PFSK-1 (cell line): ENCODE data around the gene NDRG2.

ENCODE experiments used
- FOXP2 ChIP-seq: optimal IDR thresholded peaks from 2 replicates; pipeline ENCODE3; 2011; ENCODE audit warnings: borderline replicate concordance, control low read depth, inconsistent platforms; ENCODE audit not compliant: insufficient read depth; ENCODE audit errors: extremely low read length, extremely low read depth
- POLR2AphosphoS5 ChIP-seq: IDR thresholded peaks from 2 replicates; pipeline ENCODE4 v1.6.1; 2012; ENCODE audit warnings: low read depth, mild to moderate bottlenecking, control low read depth, low read length, moderate library complexity
- SIN3A ChIP-seq: IDR thresholded peaks from 2 replicates; pipeline ENCODE4 v1.6.1; 2012; ENCODE audit warnings: mild to moderate bottlenecking, low read length, moderate library complexity, borderline replicate concordance; ENCODE audit not compliant: insufficient read depth
- TAF1 ChIP-seq: IDR thresholded peaks from 2 replicates; pipeline ENCODE4 v1.6.1; 2012; ENCODE audit warnings: low read length, control low read depth, borderline replicate concordance; ENCODE audit not compliant: insufficient read depth
- TF ChIP-seq, protein P1 (sequence below), 2 experiments: IDR thresholded peaks; 2 replicates each; pipeline versions ENCODE4 v1.6.1 to v1.8.0; 2011 to 2012; ENCODE audit warnings: low read depth in 2 of 2, low read length in 2 of 2, control low read depth in 1 of 2, inconsistent platforms in 1 of 2, mild to moderate bottlenecking in 1 of 2, moderate library complexity in 1 of 2; ENCODE audit not compliant: insufficient read depth in 1 of 2

NDRG2 gene

DNA sequence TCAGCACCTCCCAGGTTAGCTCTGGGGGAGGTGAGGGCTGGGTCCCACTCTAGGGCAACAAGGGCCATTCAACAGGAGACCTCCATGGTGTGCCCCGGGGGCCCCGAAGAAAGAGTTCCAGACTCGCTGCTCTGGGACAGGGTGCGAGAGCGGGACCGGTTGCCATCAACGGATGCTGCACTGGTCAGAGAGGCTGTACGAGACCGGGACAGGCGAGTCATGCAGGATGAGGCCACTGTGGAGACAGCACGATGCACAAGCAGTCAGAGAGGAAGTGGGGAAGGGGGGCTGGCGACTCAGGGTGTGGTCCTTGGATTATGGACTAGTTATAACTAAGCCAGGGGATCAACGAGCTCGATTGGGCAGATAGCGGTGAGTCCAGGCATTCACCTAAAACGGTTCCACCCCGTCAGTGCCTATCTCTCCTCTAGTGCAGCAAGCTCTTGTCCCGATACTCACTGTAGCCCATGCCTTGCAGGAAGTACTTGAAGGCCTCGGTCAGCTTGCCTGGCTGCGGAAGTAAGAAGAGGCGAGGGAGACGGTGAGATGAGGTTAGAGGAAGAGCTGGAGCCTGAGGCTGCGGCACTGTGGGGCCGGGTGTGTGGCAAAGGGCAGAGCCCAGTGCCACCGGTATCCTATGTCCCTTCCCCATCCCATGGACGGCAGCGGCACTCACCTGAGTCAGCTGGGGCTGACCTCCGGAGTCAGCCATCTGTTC, 7.2 kb downstream of the NDRG2 start:
- TF ChIP-seq POLR2AphosphoS5 (no peak), TAF1 (no peak), SIN3A (no peak), FOXP2 (no peak)
- TF ChIP-seq, protein P1, sequence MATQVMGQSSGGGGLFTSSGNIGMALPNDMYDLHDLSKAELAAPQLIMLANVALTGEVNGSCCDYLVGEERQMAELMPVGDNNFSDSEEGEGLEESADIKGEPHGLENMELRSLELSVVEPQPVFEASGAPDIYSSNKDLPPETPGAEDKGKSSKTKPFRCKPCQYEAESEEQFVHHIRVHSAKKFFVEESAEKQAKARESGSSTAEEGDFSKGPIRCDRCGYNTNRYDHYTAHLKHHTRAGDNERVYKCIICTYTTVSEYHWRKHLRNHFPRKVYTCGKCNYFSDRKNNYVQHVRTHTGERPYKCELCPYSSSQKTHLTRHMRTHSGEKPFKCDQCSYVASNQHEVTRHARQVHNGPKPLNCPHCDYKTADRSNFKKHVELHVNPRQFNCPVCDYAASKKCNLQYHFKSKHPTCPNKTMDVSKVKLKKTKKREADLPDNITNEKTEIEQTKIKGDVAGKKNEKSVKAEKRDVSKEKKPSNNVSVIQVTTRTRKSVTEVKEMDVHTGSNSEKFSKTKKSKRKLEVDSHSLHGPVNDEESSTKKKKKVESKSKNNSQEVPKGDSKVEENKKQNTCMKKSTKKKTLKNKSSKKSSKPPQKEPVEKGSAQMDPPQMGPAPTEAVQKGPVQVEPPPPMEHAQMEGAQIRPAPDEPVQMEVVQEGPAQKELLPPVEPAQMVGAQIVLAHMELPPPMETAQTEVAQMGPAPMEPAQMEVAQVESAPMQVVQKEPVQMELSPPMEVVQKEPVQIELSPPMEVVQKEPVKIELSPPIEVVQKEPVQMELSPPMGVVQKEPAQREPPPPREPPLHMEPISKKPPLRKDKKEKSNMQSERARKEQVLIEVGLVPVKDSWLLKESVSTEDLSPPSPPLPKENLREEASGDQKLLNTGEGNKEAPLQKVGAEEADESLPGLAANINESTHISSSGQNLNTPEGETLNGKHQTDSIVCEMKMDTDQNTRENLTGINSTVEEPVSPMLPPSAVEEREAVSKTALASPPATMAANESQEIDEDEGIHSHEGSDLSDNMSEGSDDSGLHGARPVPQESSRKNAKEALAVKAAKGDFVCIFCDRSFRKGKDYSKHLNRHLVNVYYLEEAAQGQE (IDR thresholded peaks at IDR 0.05; ENCODE audit: insufficient read depth in 1 of 2, low read depth in 2 of 2, low read length in 2 of 2), result no peak

DNA sequence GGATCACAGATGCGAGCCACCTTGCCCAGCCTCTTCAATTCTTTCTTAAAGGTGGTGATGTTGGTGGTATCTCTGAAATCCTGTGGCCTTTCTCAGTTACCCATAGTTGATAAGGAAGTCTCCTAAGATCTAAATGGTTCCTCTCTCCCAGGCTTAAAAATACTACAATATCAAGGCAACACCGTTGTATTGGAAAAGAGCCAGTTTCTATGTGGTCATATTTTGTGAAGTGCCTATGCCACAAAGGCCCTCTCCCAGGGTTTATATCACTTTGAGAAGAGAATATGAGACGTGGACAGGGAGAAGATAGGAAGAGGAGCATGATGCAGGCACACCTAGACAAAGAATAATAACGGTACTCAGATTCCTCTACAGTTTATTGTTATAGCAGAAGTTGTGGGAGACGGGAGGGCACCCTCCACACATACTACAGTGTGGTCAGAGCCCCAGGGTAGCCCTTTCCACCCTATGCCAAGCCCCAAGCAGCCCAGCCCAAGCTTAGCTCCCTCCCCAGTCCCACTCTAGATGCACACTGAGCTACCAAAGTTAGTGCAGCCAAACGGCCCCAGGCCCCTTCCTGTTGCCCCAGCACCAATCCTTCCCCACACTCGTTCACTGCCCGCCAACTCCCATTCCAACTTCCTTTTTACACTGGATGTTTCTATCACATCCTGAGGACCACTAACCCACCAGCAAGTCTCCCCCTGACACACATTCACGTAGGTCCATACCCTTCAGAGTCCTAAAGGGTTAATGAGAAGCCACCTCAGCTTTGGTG, 8.3 kb downstream of the NDRG2 start:
- TF ChIP-seq TAF1 (no peak), POLR2AphosphoS5 (no peak), FOXP2 (no peak), SIN3A (no peak)
- TF ChIP-seq, protein P1 (IDR thresholded peaks at IDR 0.05; ENCODE audit: insufficient read depth in 1 of 2, low read depth in 2 of 2, low read length in 2 of 2), result no peak

DNA sequence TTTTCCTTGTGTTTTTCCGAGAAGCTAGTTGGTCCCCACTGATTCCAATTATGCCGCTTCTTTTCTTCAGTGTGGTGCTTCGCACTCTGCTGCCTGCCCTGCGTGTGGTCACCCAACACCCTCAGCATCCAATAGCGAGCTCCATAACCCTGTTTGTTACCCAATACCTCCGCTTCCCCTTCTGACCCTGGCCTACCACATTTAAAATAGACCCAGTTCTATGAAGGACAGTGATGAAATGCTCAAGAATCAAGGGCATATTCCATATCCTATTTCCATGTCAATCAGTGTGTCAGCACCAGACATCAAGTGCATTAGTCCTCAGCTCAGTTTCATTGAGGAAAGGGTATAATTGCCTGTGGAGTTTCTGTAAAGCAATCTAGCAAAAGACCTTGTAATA, 9.5 kb downstream of the NDRG2 start:
- TF ChIP-seq SIN3A (no peak), POLR2AphosphoS5 (no peak), TAF1 (no peak), FOXP2 (no peak)
- TF ChIP-seq, protein P1 (IDR thresholded peaks at IDR 0.05; ENCODE audit: insufficient read depth in 1 of 2, low read depth in 2 of 2, low read length in 2 of 2), result no peak

DNA sequence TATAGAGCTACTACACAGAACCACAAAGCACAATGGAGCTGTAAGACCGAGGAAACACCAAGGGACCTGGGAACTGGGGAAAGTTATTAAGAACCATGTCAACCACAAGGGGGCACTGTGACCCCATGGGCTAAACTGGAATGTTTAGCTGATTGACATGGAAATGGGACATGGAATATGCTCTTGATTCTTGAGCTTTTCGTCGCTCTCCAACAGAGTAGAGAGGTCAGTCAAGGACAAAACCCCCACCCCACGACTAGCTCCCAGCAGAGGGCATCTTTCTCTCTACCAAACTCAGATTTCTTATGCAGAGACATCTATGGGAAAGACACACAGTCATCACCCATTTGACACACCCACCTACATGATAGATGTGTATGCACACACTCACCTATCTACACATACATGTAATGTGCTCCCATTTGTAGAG, 10.1 kb downstream of the NDRG2 start:
- no peak for TF ChIP-seq POLR2AphosphoS5
- no peak for TF ChIP-seq TAF1
- TF ChIP-seq FOXP2, result no peak
- TF ChIP-seq, protein P1 (IDR thresholded peaks at IDR 0.05; ENCODE audit: insufficient read depth in 1 of 2, low read depth in 2 of 2, low read length in 2 of 2), result no peak
- no peak for TF ChIP-seq SIN3A
